Measurements from ENCODE around the gene ADAM19. TPM values are rescaled to one million over a fixed set of nuclear protein-coding genes. Genes with fewer than 3 reads are reported as not detected.

ADAM19 gene
- polyA plus RNA-seq, 1 of the 3 experiments (the other 2 are of a cell fraction) = 46.9 TPM

DNA sequence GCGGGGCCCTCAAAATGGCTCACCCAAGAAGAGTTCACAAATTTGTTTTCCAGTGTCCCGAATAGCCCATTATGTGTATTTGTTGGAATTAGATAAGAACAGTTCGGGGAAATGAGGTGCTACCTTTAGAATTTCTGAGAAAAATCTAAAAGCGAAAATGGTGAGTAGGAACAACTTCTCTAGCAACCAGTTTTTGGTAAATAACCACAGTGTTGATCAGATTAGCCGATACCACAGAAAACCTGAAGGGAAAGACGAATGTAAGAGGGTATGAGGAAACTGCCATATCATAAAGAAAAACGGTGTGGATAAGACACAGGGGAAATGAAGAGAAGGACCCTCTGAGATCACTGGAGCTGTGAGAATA is 31.0 kb downstream of the ADAM19 start:
- H3K9ac ChIP-seq = no peak overlapping the region
- CTCF ChIA-PET = no interaction called here

DNA sequence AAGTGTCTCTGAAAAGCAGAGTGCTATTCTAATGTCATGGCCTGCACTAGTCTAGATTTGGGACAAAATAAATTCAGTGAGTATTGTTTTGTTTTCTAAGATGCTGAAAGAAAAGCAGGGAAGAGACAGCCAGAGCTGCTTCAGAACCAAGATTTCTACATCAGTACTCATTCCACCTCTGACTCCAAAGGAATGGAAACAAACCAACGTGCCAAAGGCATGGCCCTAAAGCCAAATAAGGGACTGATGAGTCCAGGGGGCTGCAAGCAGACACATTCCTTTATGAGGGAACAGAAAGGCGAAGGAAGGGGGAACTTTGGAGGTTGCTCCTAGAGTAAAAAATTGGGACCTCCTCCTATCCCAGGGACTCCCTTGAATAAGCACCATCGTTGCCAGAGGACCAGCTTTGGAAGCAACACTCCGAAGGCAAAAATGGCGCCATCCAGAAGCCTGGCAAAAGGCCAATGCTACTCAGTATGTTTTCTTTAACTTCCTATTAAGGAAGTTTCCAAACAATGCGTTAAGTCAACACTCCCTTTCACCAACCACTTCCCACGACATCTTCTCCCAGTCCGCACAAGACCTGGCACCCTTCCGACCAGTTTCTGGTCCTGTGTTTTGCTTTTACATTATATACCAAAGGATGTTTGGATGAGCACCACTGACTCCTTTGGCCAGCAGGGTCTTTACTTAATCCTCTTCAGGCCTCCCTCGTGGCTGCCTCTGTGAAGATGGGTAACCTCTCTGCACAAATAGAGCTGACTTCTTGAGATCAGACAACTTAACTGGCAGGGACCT is 31.6 kb downstream of the ADAM19 start:
- peaks cover 100% of the 10 kb centered on the region for H3K79me2 ChIP-seq (ENCODE audit: insufficient read depth)
- peaks cover 10% of the 10 kb centered on the region for H3F3A ChIP-seq (replicated peaks; ENCODE audit: insufficient read depth)
- POLR2A ChIA-PET = no interaction called here
- H4K20me1 ChIP-seq (ENCODE audit: insufficient read depth) = peaks cover 96% of the 10 kb centered on the region
- CTCF ChIA-PET = interaction anchor here (1.6 kb wide), 1 partner anchor 67 kb away, joined by 4 read pairs; no protein-coding TSS in a partner anchor
- no peak for TF ChIP-seq ELF1 (IDR thresholded peaks at IDR 0.05)
- no peak for TF ChIP-seq SIN3A (IDR thresholded peaks at IDR 0.05; ENCODE audit: borderline replicate concordance, low read depth, low read length)
- TF ChIP-seq RCOR1 (IDR thresholded peaks at IDR 0.05; ENCODE audit: low read length) = no peak
- no peak for TF ChIP-seq MXI1 (IDR thresholded peaks at IDR 0.05; ENCODE audit: low read depth, low read length)
- TF ChIP-seq FOSL2 (IDR thresholded peaks at IDR 0.05; ENCODE audit: borderline replicate concordance, low read depth) = no peak
- no peak for TF ChIP-seq FOXJ3 (CRISPR knock-in tag; IDR thresholded peaks at IDR 0.05)
- TF ChIP-seq YY1 (IDR thresholded peaks at IDR 0.05; ENCODE audit: low read depth) = no peak
- TF ChIP-seq IRF3 (IDR thresholded peaks at IDR 0.05; ENCODE audit: low read depth, low read length) = no peak
- no peak for TF ChIP-seq TCF12 (IDR thresholded peaks at IDR 0.05)
- TF ChIP-seq, protein P1, sequence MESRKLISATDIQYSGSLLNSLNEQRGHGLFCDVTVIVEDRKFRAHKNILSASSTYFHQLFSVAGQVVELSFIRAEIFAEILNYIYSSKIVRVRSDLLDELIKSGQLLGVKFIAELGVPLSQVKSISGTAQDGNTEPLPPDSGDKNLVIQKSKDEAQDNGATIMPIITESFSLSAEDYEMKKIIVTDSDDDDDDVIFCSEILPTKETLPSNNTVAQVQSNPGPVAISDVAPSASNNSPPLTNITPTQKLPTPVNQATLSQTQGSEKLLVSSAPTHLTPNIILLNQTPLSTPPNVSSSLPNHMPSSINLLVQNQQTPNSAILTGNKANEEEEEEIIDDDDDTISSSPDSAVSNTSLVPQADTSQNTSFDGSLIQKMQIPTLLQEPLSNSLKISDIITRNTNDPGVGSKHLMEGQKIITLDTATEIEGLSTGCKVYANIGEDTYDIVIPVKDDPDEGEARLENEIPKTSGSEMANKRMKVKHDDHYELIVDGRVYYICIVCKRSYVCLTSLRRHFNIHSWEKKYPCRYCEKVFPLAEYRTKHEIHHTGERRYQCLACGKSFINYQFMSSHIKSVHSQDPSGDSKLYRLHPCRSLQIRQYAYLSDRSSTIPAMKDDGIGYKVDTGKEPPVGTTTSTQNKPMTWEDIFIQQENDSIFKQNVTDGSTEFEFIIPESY (IDR thresholded peaks at IDR 0.05; ENCODE audit: borderline replicate concordance, low read depth) = no peak
- no peak overlapping the region for H3K4me3 ChIP-seq (ENCODE audit: low read depth in 2 of 2, low read length in 1 of 2)
- peaks cover 13 to 46% of the 10 kb centered on the region in 2 experiments for H3K4me1 ChIP-seq (ENCODE audit: control insufficient read depth in 1 of 2, insufficient read depth in 2 of 2, low read depth in 1 of 2, low read length in 1 of 2)
- no peak overlapping the region for H3K9ac ChIP-seq
- H3K27ac ChIP-seq (ENCODE audit: low read depth in 2 of 2, low read length in 1 of 2) = peak overlapping the region in 1 of 2 experiments; percentile 76; a peak in 1 of 4 replicates
- no peak for DNase-seq
- no peaks in the 10 kb centered on the region for H3K9me3 ChIP-seq
- 93% methylated on average over 10 of the region's 10 CpGs for WGBS (ENCODE audit: low lambda C conversion rate)
- H2AFZ ChIP-seq (ENCODE audit: low read depth) = no peak overlapping the region
- H3K4me2 ChIP-seq = no peak overlapping the region
- peaks cover 0 to 18% of the 10 kb centered on the region in 2 experiments for H3K36me3 ChIP-seq (replicated peaks in 1 of 2; ENCODE audit: control insufficient read depth in 1 of 2, insufficient read depth in 2 of 2, low read length in 1 of 2)
- H3K27me3 ChIP-seq (ENCODE audit: insufficient read depth) = no peaks in the 10 kb centered on the region
- H3K9me2 ChIP-seq = no peaks in the 10 kb centered on the region

More for the DNA sequence above, 31.0 kb downstream of the ADAM19 start:
- H3K9me2 ChIP-seq = no peaks in the 10 kb centered on the region
- peaks cover 13 to 51% of the 10 kb centered on the region in 2 experiments for H3K4me1 ChIP-seq (ENCODE audit: control insufficient read depth in 1 of 2, insufficient read depth in 2 of 2, low read depth in 1 of 2, low read length in 1 of 2)
- no peak overlapping the region for H3K4me2 ChIP-seq
- H3K27me3 ChIP-seq (ENCODE audit: insufficient read depth) = no peaks in the 10 kb centered on the region
- H2AFZ ChIP-seq (ENCODE audit: low read depth) = no peak overlapping the region
- TF ChIP-seq RCOR1 (IDR thresholded peaks at IDR 0.05; ENCODE audit: low read length) (no peak), EZH2phosphoT487 (IDR thresholded peaks at IDR 0.05; ENCODE audit: borderline replicate concordance, low read depth) (no peak), USF1 (IDR thresholded peaks at IDR 0.05; ENCODE audit: borderline replicate concordance, low read depth) (no peak), ELF1 (IDR thresholded peaks at IDR 0.05) (no peak), MXI1 (IDR thresholded peaks at IDR 0.05; ENCODE audit: low read depth, low read length) (no peak)
- TF ChIP-seq, protein P2, sequence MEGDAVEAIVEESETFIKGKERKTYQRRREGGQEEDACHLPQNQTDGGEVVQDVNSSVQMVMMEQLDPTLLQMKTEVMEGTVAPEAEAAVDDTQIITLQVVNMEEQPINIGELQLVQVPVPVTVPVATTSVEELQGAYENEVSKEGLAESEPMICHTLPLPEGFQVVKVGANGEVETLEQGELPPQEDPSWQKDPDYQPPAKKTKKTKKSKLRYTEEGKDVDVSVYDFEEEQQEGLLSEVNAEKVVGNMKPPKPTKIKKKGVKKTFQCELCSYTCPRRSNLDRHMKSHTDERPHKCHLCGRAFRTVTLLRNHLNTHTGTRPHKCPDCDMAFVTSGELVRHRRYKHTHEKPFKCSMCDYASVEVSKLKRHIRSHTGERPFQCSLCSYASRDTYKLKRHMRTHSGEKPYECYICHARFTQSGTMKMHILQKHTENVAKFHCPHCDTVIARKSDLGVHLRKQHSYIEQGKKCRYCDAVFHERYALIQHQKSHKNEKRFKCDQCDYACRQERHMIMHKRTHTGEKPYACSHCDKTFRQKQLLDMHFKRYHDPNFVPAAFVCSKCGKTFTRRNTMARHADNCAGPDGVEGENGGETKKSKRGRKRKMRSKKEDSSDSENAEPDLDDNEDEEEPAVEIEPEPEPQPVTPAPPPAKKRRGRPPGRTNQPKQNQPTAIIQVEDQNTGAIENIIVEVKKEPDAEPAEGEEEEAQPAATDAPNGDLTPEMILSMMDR (IDR thresholded peaks at IDR 0.05) = no peak
- H3K36me3 ChIP-seq (replicated peaks in 1 of 2; ENCODE audit: control insufficient read depth in 1 of 2, insufficient read depth in 2 of 2, low read length in 1 of 2) = peaks cover 0 to 18% of the 10 kb centered on the region in 2 experiments
- no peak for DNase-seq
- POLR2A ChIA-PET = no interaction called here
- H4K20me1 ChIP-seq (ENCODE audit: insufficient read depth) = peaks cover 94% of the 10 kb centered on the region
- H3K4me3 ChIP-seq (ENCODE audit: low read depth in 2 of 2, low read length in 1 of 2) = no peak overlapping the region
- no peaks in the 10 kb centered on the region for H3K9me3 ChIP-seq
- 96% methylated on average over 7 of the region's 7 CpGs for WGBS (ENCODE audit: low lambda C conversion rate)
- peaks cover 100% of the 10 kb centered on the region for H3K79me2 ChIP-seq (ENCODE audit: insufficient read depth)
- no peak overlapping the region; a peak in 1 of 4 replicates for H3K27ac ChIP-seq (ENCODE audit: low read depth in 2 of 2, low read length in 1 of 2)
- peaks cover 16% of the 10 kb centered on the region for H3F3A ChIP-seq (replicated peaks; ENCODE audit: insufficient read depth)

Measured in SK-N-SH (cell line).